ENCODE results near the gene SLC25A43.
A peak's percentile ranks its signal among the peaks of the same experiment; 100 is the strongest.
"Not testable (repeated sequence)": the region's sequence is repeated elsewhere in the genome, so short reads cannot be mapped to it uniquely, and the experiment has no call there.

The SLC25A43 gene

GRCh38 chrX:119467842-119468550, 68.9 kb downstream of the SLC25A43 start, which contains the start of gene SLC25A5:
SLC25A5 (plus strand) TSS chrX:119468444; CDS start chrX:119468516, 72 bp downstream.
- DNase-seq (ENCODE audit: low read depth in 1 of 2, low spot score in 1 of 2): peak; percentile 59 to 65

DNA sequence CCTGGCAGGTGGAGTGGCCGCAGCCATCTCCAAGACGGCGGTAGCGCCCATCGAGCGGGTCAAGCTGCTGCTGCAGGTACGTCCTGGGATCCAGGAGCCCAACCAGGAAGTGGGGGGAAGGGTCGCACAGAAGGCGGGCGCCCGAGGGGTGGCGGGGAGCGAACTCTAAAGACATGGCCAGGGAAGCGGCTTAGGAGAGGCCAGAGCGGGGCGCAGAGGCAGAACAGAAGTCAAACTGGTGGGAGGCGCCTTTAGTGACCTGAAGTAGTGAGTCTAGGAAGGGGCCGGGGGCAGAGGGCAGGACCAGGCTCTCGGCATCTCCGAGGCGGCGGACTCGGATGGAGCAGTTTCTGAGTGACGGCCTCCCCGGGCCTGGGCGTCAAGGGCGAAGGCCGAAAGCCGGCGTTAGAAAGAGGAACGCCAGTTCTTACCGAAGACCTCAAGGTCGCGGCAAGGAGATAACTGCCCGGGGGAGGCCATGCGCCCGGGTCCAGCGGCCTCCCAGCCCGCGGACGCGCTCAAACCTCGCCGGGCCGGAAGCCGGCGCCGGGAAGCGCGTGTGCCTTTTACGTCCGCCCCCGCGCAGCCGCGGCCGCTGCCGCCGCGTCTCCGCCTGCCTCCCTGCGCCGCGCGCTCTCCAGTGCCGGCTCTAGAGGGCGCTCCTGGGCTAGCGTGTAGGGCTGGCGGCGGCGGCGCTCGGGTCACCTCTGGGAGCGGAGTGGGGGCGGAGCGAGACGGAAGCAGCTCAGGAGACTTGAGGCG, 69.6 kb downstream of the SLC25A43 start:
- peak; percentile 69 to 81 for DNase-seq (ENCODE audit: low read depth in 1 of 2, low spot score in 1 of 2)

DNA sequence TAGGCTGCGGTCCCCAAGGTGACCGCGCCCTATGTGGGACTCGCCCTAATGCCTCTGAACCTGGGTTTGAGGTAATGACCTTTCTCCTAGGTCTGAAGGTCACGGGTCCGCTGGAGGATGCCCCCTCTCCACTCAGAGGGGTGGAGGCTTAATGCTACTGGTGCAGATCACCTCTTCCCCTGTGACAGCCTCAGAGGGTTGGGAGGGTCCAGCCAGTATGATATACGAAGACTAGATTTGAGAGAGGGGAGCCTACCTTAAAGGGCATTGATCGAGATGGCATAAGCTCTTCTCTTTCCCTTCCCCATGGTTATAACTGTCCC, 70.1 kb downstream of the SLC25A43 start:
- no peak for DNase-seq (ENCODE audit: low read depth in 1 of 2, low spot score in 1 of 2)

GRCh38 chrX:119474615-119475388, 75.7 kb downstream of the SLC25A43 start:
- no peak for DNase-seq (ENCODE audit: low read depth in 1 of 2, low spot score in 1 of 2)

- DNase-seq (ENCODE audit: low read depth in 1 of 2, low spot score in 1 of 2): no peak
These were observed 76.4 kb downstream of the SLC25A43 start for GRCh38 chrX:119475389-119476101.

- no peak for DNase-seq (ENCODE audit: low read depth in 1 of 2, low spot score in 1 of 2)
These were observed 78.7 kb downstream of the SLC25A43 start for GRCh38 chrX:119477812-119478232.

GRCh38 chrX:119478504-119478903, 79.4 kb downstream of the SLC25A43 start:
- DNase-seq (ENCODE audit: low read depth in 1 of 2, low spot score in 1 of 2): no peak

GRCh38 chrX:119479845-119480244, 80.7 kb downstream of the SLC25A43 start:
- no peak for DNase-seq (ENCODE audit: low read depth in 1 of 2, low spot score in 1 of 2)

DNA sequence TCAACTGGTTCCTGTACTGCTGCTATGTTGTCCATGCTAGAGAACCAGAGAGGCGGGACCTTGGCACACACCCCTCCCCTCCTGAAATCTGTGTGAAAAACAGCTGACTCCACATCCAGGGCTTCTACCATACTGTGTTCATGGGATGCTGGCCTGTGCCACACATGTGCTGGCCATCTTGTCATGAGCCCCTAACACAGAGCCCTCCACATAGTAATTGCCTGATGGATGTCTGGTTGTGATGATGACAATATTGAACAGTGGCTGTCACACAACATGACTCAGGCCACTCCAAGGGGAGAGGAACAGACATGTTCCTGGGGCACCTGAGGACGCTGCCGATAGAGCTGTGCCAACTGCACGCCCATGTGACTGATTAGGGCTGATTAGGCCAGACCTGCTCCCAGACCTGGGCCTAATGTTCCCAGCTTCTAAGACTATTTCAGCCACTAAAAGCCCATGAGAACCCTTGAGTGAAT, 82.2 kb downstream of the SLC25A43 start:
- DNase-seq (ENCODE audit: low read depth in 1 of 2, low spot score in 1 of 2): no peak

- no peak for DNase-seq (ENCODE audit: low read depth in 1 of 2, low spot score in 1 of 2)
These were observed 82.9 kb downstream of the SLC25A43 start for GRCh38 chrX:119482041-119482440.

DNA sequence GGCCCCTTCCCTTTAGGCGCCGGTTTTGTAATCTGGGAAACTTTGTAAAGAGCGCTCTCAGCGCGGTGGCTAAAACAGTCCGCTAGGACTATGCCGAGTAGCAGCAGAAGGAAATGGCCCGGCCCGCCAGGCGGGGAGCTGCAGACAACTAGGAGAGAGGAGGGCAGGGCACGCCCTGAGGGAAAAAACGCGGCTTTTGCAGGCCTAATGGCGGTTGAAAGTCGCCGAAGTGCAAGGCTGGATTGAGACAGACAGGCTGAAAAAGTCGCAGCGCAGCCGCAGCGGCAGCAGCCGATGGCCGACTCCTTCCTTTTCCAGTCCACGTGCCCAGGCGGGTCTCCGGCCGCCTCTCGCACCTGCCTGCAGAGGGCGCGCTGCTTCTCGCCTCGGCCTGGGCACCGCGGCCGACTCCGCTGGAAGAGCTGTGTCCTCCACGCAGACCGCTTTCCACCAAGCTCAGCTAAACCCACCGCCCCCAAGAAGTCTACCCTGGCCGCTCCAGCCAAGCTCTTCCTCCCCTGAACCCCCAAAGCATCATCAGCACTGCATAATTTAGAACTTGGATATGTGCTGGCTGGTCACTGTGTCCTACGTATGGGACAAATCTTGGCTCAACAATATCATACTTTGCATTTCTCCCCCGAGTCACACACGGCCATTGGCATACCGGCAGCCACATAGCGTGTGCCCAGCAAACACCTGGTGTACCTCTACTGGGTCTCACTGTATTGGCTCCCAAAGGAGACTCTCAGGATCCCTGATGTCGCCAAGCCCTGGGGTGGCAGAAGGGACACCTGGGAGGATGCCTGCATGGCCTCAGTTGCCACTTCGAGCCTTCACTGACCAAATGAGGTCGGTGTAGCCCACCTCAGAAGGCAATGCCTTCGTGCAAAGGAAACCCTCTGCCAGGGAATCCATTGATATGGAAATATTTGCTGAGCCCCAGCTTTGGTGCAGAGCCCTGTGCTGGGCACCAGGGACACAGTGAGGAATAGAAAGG, 83.6 kb downstream of the SLC25A43 start:
- peak; percentile 28 to 41 for DNase-seq (ENCODE audit: low read depth in 1 of 2, low spot score in 1 of 2)

GRCh38 chrX:119486745-119487144, 87.6 kb downstream of the SLC25A43 start:
- no peak for DNase-seq (ENCODE audit: low read depth in 1 of 2, low spot score in 1 of 2)

- DNase-seq (ENCODE audit: low read depth in 1 of 2, low spot score in 1 of 2): not testable (repeated sequence)
These were observed 88.6 kb downstream of the SLC25A43 start for GRCh38 chrX:119487766-119488165.

GRCh38 chrX:119488749-119489148, 89.6 kb downstream of the SLC25A43 start:
- no peak for DNase-seq (ENCODE audit: low read depth in 1 of 2, low spot score in 1 of 2)

GRCh38 chrX:119489212-119490074, 90.3 kb downstream of the SLC25A43 start:
- DNase-seq (ENCODE audit: low read depth in 1 of 2, low spot score in 1 of 2): no peak

DNA sequence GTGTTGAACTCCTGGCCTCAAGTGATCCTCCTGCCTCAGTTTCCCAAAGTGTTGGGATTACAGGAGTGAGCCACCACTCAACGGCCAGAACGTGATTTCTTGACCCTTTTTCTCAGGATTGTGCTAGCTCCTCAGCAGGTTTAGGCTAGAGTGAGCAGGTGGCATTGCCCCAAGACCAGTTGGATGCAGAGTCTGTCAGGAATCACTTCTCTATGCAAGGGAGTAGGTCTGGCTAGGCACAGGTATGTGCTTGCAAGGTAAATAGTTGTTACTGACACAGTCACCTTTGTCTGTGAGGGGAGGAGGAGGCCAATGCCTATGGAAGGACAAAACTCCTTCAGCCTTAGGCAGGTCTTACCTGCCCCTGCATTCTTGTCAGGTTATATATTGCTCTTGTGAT, 93.3 kb downstream of the SLC25A43 start:
- no peak for DNase-seq (ENCODE audit: low read depth in 1 of 2, low spot score in 1 of 2)

DNA sequence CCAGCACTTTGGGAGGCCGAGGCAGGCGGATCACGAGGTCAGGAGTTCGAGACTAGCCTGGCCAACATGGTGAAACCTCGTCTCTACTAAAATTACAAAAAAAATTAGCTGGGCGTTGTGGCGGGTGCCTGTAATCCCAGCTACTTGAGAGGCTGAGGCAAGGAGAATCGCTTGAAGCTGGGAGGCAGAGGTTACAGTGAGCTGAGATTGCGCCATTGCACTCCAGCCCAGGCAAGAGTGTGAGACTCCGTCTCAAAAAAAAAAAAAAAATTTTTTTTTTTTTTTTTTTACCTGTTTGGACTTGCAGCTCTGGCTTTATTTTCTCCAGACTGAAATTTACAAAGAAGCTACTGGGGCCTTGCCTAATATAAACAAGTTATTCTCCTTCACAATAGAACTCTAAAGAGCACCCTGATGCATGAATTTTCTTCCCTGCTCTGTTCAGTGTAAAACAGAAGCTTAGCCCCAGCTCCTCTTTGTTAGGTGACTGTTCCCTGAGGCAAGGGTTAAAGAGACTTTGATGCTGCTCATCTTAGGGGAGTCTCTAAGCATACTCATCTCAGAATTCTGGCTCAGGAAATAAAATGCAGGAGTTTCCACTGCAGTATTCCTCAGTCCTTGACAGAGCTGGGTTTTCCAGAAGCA, 94.8 kb downstream of the SLC25A43 start:
- not testable (repeated sequence) for DNase-seq (ENCODE audit: low read depth in 1 of 2, low spot score in 1 of 2)
